GM12878 (cell line): ENCODE results near the gene NNMT.

ENCODE experiments used
- CHD1 ChIP-seq: IDR thresholded peaks from 2 replicates; pipeline ENCODE4 v1.6.1; 2012; ENCODE audit warnings: low read depth, low read length, improper control_type of control experiment
- FOXM1 ChIP-seq: IDR thresholded peaks from 2 replicates; pipeline ENCODE4 v1.6.1; 2012; ENCODE audit warnings: low read depth, mild to moderate bottlenecking, inconsistent platforms, low read length, moderate library complexity
- TF ChIP-seq, protein P1 (sequence below): IDR thresholded peaks from 2 replicates; pipeline ENCODE4 v1.6.1; 2012; ENCODE audit warnings: low read depth, low read length, improper control_type of control experiment
- TF ChIP-seq, protein P2 (sequence below), 3 experiments: IDR thresholded peaks in 2 of 3; conservative IDR thresholded peaks in 1 of 3; 2 replicates each; pipeline ENCODE4 v1.5.1; 2011; ENCODE audit warnings: low read depth in 3 of 3, low read length in 3 of 3, mild to moderate bottlenecking in 3 of 3, control low read depth in 2 of 3, moderate library complexity in 2 of 3, inconsistent platforms in 1 of 3, mixed read lengths in 1 of 3; ENCODE audit not compliant: control insufficient read depth in 2 of 3, insufficient read depth in 1 of 3; ENCODE audit errors: extremely low read depth in 1 of 3
- TF ChIP-seq, protein P3 (sequence below): fragments of 450-650 bp; formaldehyde crosslinking; IDR thresholded peaks from 2 replicates; pipeline ENCODE4 v1.4.0; 2020; ENCODE audit warnings: mild to moderate bottlenecking, moderate library complexity

DNA sequence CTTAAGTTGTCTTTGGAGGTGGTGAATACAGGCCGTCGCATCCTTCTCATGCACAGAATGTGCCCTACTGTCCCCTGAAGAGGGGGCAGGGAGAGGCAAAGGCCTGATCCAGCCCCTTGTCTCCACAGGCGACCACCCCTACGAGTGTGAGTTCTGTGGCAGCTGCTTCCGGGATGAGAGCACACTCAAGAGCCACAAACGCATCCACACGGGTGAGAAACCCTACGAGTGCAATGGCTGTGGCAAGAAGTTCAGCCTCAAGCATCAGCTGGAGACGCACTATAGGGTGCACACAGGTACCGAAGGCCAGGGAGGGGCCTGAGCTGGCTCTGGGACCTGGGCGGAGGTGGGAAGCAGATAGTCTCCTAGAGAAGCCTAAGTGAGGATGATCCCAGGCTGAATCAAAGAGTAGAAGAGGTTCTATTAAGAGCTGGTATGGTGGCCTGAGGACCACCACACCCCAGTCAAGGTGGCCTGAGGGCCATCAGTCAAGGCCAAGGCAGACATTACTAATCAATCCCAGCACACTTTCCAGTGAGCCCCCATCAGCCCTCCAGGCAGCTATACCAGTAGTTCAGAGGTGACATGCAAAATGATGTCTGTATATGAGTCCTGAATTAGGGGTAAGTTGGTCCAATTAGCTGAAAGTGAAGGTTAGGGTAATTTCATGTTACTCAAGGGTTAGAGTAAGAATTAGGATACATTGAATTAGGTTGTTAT is 49.0 kb upstream of the NNMT start:
- TF ChIP-seq, protein P1, sequence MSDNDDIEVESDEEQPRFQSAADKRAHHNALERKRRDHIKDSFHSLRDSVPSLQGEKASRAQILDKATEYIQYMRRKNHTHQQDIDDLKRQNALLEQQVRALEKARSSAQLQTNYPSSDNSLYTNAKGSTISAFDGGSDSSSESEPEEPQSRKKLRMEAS: no peak
- TF ChIP-seq FOXM1: no peak
- TF ChIP-seq, protein P2, sequence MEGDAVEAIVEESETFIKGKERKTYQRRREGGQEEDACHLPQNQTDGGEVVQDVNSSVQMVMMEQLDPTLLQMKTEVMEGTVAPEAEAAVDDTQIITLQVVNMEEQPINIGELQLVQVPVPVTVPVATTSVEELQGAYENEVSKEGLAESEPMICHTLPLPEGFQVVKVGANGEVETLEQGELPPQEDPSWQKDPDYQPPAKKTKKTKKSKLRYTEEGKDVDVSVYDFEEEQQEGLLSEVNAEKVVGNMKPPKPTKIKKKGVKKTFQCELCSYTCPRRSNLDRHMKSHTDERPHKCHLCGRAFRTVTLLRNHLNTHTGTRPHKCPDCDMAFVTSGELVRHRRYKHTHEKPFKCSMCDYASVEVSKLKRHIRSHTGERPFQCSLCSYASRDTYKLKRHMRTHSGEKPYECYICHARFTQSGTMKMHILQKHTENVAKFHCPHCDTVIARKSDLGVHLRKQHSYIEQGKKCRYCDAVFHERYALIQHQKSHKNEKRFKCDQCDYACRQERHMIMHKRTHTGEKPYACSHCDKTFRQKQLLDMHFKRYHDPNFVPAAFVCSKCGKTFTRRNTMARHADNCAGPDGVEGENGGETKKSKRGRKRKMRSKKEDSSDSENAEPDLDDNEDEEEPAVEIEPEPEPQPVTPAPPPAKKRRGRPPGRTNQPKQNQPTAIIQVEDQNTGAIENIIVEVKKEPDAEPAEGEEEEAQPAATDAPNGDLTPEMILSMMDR (IDR thresholded peaks at IDR 0.05 in 2 of 3, conservative IDR thresholded peaks at IDR 0.05 in 1 of 3; ENCODE audit: control insufficient read depth in 2 of 3, extremely low read depth in 1 of 3, insufficient read depth in 1 of 3, low read depth in 3 of 3, low read length in 3 of 3): no peak
- TF ChIP-seq, protein P3, sequence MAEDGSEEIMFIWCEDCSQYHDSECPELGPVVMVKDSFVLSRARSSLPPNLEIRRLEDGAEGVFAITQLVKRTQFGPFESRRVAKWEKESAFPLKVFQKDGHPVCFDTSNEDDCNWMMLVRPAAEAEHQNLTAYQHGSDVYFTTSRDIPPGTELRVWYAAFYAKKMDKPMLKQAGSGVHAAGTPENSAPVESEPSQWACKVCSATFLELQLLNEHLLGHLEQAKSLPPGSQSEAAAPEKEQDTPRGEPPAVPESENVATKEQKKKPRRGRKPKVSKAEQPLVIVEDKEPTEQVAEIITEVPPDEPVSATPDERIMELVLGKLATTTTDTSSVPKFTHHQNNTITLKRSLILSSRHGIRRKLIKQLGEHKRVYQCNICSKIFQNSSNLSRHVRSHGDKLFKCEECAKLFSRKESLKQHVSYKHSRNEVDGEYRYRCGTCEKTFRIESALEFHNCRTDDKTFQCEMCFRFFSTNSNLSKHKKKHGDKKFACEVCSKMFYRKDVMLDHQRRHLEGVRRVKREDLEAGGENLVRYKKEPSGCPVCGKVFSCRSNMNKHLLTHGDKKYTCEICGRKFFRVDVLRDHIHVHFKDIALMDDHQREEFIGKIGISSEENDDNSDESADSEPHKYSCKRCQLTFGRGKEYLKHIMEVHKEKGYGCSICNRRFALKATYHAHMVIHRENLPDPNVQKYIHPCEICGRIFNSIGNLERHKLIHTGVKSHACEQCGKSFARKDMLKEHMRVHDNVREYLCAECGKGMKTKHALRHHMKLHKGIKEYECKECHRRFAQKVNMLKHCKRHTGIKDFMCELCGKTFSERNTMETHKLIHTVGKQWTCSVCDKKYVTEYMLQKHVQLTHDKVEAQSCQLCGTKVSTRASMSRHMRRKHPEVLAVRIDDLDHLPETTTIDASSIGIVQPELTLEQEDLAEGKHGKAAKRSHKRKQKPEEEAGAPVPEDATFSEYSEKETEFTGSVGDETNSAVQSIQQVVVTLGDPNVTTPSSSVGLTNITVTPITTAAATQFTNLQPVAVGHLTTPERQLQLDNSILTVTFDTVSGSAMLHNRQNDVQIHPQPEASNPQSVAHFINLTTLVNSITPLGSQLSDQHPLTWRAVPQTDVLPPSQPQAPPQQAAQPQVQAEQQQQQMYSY (CRISPR knock-in tag): no peak
- no peak for TF ChIP-seq CHD1
